ENCODE results near the gene CTSZ. TPM values are rescaled to one million over a fixed set of nuclear protein-coding genes. Genes with fewer than 3 reads are reported as not detected.
"Not testable (repeated sequence)": the region's sequence is repeated elsewhere in the genome, so short reads cannot be mapped to it uniquely, and the experiment has no call there.

CTSZ gene
- total RNA-seq, 2 donors from 2014 or later: 117 to 152 TPM

DNA sequence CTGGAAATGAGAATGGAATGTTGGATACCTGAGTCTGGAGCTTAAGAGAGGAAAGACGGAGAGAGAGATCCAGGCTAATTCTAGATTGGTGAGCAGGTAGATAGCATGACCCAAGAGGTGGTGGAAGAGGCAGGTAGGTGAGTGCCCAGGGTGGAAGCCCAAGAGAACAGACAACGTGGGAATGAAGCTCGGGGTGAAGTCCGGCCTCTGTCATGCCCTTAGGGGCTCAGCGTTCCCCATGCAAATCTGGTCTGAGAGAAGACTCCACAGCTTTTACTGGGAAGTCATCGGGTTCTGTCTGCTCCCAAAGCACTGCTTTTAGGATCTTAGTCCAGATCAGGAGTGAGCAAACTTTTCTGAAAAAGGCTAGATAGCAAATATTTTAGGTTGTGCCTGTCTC is 22.4 kb downstream of the CTSZ start:
- no peaks in the 10 kb centered on the region for H3K27me3 ChIP-seq
- H3K9me3 ChIP-seq: no peaks in the 10 kb centered on the region
- H3K4me3 ChIP-seq: no peak overlapping the region
- no peak for DNase-seq (ENCODE audit: low spot score)
- TF ChIP-seq, protein P1, sequence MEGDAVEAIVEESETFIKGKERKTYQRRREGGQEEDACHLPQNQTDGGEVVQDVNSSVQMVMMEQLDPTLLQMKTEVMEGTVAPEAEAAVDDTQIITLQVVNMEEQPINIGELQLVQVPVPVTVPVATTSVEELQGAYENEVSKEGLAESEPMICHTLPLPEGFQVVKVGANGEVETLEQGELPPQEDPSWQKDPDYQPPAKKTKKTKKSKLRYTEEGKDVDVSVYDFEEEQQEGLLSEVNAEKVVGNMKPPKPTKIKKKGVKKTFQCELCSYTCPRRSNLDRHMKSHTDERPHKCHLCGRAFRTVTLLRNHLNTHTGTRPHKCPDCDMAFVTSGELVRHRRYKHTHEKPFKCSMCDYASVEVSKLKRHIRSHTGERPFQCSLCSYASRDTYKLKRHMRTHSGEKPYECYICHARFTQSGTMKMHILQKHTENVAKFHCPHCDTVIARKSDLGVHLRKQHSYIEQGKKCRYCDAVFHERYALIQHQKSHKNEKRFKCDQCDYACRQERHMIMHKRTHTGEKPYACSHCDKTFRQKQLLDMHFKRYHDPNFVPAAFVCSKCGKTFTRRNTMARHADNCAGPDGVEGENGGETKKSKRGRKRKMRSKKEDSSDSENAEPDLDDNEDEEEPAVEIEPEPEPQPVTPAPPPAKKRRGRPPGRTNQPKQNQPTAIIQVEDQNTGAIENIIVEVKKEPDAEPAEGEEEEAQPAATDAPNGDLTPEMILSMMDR (IDR thresholded peaks at IDR 0.05): no peak
- peaks cover 35% of the 10 kb centered on the region for H3K36me3 ChIP-seq
- no peak overlapping the region for H3K27ac ChIP-seq
- H3K4me1 ChIP-seq: peaks cover 0 to 47% of the 10 kb centered on the region in 2 donors

DNA sequence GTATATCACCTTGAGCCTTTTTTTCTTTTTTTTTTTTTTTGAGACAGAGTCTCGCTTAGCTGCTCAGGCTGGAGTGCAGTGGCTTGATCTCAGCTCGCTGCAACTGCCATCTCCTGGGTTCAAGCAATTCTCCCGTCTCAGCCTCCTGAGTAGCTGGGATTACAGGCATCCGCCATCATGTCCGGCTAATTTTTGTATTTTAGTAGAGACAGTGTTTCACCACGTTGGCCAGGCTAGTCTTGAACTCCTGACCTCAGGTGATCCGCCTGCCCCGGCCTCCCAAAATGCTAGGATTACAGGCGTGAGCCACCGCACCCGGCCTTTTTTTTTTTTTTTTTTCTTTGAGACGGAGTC is 24.0 kb downstream of the CTSZ start:
- Histone ChIP-seq H3K4me1 (peaks cover 0 to 47% of the 10 kb centered on the region in 2 donors), H3K36me3 (peaks cover 19% of the 10 kb centered on the region)
- H3K27me3 ChIP-seq; DNase-seq (ENCODE audit: low spot score); H3K27ac ChIP-seq; H3K4me3 ChIP-seq; H3K9me3 ChIP-seq: not testable (repeated sequence)

DNA sequence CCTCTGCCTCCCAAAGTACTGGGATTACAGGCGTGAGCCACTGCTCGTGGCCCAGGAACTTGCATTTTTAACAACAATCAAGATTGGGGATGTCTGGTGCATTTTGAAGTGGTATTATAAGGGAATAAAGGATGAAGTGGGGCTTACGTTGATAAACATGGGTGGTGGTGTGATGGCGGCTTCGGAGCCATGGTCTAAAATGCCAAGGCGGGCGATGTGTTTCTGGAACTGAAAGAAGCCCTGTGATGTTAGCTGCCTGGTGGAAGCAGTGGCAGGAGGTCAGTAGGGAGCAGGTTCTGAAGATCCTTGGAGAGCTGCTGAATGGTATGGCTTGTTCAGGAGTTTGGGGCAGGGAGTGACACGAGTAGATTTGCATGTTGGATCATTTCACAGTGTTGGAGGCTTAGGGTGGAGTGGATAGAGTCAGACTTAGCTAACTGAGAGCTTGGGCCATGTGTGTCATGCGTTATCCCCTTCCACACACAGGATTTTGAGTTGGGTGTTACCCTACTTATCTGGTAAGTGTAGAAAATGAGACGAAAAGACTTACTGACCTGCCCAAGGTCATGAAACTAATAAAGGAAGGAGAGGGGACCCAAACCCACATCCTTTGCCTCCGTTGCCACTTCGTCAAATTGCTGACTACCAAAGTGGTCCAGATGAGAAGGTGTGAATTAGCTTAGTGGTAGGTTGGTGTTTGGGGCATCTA is 24.5 kb downstream of the CTSZ start:
- Histone ChIP-seq H3K4me3 (peak overlapping the region; percentile 69 to 82), H3K9me3 (no peaks in the 10 kb centered on the region), H3K4me1 (peaks cover 0 to 46% of the 10 kb centered on the region in 2 donors), H3K27me3 (no peaks in the 10 kb centered on the region), H3K27ac (no peak overlapping the region), H3K36me3 (peaks cover 14% of the 10 kb centered on the region)
- TF ChIP-seq, protein P1 (IDR thresholded peaks at IDR 0.05): no peak
- DNase-seq (ENCODE audit: low spot score): no peak

DNA sequence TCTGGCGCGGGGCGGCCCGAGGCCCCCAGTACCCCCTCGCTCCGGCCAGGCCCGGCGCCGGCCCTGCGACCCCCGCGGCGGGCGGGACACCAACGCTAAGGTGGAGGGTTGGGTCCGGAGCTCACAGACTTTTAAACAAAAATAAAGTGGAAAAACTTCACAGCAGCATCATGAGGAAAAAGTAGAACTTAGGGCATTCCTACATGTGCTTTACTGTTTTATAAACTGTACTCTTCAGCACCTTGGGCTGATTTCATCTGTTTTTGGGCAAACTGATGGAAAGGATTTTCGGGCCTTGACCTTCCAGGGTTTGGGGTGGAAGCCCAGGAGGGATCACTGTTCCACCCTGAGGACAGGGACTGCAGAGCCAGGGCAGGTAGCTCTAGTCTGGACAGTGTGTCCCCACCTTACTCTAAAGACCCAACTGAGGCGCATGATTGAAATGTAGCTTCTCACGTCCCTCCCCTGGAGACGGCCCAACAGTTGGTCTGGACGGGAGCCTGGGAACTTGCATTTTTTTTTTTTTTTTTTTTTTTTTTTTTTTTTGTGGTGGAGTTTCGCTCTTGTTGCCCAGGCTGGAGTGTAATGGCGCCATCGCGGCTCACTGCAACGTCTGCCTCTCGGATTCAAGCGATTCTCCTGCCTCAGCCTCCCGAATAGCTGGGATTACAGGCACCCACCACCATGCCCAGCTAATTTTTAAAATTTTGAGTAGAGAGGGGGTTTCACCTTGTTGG is 25.3 kb downstream of the CTSZ start:
- Histone ChIP-seq H3K36me3 (peaks cover 6% of the 10 kb centered on the region), H3K4me1 (peaks cover 0 to 41% of the 10 kb centered on the region in 2 donors), H3K9me3 (no peaks in the 10 kb centered on the region), H3K27ac (peak overlapping the region; percentile 71 to 86), H3K4me3 (peak overlapping the region; percentile 69 to 82), H3K27me3 (no peaks in the 10 kb centered on the region)
- no peak for DNase-seq (ENCODE audit: low spot score)
- TF ChIP-seq, protein P1 (IDR thresholded peaks at IDR 0.05): no peak

DNA sequence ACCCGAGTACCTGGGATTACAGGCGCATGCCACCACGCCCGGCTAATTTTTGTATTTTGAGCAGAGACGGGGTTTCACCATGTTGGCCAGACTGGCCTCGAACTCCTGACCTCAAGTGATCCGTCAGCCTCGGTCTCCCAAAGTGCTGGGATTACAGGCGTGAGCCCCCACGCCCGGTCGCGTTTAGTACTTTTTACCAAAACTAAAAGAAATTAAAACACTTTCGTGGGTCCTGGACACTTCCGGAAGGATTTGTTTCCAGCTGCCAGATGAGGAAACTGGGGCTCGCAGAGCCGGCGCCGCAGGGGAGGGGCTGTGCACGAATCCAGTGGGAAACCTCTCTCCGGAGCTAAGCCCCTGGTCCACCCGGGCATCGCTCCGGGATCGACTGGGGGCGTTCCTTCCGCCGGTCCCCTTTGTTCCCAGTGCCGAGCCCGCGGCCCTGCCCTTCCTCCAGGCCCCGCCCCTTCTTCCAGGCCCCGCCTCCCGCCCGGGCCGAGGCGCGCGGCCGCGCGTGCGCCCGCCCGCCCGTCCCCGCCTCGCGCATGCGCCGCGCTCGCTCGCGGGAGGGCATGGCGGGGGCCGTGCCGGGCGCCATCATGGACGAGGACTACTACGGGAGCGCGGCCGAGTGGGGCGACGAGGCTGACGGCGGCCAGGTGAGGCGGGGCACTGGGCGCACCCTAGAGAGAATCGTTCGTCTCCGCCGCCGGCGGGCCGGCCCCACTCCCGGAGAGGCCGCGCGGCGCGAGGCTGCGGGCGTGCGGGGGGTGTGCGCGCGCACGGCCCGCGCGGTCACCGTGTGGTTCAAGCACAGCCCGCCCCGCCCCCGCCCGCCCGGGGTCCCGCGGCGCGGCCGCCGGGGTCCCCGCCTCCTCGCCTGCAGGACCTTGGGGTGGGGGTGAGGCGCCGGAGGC is 26.1 kb downstream of the CTSZ start, which contains the start of gene NELFCD:
Gene NELFCD (plus strand): TSS at position 546 of the 917 bp plus-strand sequence. CDS start 54 bp downstream, at position 600.
- H3K9me3 ChIP-seq: peaks cover 0 to 3% of the 10 kb centered on the region in 2 donors
- H3K27me3 ChIP-seq: no peaks in the 10 kb centered on the region
- peak within 1 kb of the TSS; percentile 71 to 86 for H3K27ac ChIP-seq
- H3K36me3 ChIP-seq: no peaks in the 10 kb centered on the region
- DNase-seq (ENCODE audit: low spot score): peak; percentile 75
- TF ChIP-seq, protein P1 (IDR thresholded peaks at IDR 0.05): no peak
- peak within 1 kb of the TSS; percentile 69 to 82 for H3K4me3 ChIP-seq
- H3K4me1 ChIP-seq: peaks cover 0 to 36% of the 10 kb centered on the region in 2 donors
